ENCODE results near the gene LMO4.

DNA sequence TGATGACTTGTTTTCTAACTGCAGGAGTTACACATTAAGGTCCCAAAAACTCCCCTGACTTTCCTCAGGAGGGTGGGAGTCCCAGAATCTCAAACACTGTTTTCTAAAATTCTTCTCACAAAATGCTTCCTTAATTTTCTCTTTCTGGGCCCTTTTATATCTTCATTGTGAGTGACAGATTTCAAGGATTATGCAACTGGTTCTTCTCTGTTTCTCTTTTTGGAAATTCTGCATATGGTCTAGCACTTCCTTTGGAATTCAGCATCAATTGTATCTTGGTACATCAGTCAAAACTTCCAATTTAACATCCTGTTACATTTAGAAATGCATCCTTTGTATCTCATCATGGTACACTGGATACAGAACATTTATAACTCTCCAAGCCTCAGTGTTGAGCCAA, 59.7 kb downstream of the LMO4 start:
- no peak for TF ChIP-seq CTCF (IDR thresholded peaks at IDR 0.05; ENCODE audit: low read depth, low read length)
- no peak for TF ChIP-seq EZH2phosphoT487 (IDR thresholded peaks at IDR 0.05; ENCODE audit: low read depth)
